HG03558 (cell line): ENCODE measurements around the gene MAK.
"Not testable (repeated sequence)": the region's sequence is repeated elsewhere in the genome, so short reads cannot be mapped to it uniquely, and the experiment has no call there.

Experiments
- ATAC-seq: cut with Tn5 transposase; IDR thresholded peaks from one replicate; pipeline ENCODE4 v1.9.1; 2021; ENCODE audit warnings: moderate number of reproducible peaks; ENCODE audit not compliant: unreplicated experiment; ENCODE audit errors: extremely low read depth

MAK gene

DNA sequence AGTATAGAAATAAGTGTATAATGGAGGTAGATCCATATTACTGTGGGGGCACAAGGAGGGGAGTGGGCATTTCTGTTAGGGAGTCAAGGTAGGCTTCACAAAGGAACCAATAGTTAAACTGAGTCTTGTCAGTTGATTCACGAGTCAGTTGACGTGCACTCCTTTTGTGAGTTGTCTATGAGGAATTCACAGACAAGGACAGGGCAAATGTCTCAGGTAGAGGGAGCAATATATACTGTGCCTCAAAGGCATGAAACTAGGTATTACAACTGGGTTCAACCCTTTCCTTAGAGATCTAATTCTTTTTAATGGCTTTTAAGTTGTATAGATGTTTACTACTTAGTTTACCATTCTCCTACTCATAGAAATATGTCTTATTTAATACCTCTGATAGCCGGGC lies 104.5 kb downstream of the MAK start:
- no peak for ATAC-seq

DNA sequence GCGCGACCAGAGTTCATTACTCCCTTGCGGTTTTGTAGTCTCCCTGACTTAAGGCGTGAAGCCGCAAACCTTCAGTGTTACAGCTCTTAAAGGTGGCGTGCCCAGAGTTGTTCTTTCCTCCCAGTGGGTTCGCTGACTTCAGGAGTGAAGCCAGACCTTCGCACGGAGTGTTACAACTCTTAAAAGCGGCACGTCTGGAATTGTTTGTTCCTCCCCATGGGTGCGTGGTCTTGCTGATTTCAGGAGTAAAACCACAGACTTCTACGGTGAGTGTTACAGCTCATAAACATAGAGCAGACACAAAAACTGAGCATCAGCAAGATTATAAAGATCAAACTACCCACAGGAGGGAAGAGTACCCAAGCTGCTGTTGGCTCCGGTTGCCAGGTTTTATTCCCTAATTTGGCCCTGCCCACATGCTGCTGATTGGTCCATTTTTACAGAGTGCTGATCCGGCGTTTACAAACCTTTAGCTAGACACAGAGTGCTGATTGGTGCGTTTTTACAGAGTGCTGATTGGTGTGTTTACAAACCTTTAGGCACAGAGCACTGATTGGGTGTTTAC lies 105.1 kb downstream of the MAK start:
- ATAC-seq: no peak

DNA sequence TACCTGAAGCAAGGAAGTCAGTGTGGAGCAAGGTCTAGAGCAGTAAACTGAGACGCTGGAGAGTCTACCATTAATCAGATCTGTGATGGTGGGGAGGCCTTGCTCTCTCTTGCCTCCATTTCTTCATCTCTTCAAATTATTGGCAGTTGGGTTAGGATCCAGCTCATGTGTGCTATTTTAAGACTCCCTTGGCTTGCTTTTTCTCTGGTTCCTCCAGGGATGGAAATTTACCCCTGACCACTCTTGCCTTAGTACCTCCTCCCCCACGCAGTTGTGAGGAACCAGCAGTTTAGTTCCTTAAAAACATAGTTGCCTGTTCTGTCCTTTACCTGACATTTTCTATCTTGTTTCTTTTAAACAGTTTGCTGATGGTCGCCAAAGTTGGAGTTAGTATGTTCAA lies 108.1 kb downstream of the MAK start:
- no peak for ATAC-seq

DNA sequence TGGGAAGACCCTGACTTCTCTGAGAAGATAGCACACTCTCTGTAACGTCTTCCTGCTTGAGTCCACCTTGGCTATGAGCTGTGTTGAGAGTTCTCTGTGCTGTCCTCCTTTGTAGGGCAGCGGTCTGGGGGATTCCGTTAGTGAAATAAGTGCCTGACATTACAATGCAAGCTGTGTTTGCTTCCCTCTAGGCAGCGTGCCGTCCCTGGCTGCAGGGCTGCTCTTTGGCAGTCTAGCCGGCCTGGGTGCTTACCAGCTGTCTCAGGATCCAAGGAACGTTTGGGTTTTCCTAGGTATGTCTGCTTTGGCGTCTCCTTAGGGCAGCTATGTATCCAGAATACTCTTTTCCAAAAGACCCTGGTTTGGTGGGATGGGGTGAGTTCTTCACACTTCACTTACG lies 112.6 kb downstream of the MAK start:
- ATAC-seq: no peak

GRCh38 chr6:10725044-10725443 lies 113.3 kb downstream of the MAK start:
- no peak for ATAC-seq

GRCh38 chr6:10723567-10723881 lies 114.8 kb downstream of the MAK start:
- ATAC-seq: no peak

- peak; percentile 93 for ATAC-seq
These were observed 115.3 kb downstream of the MAK start, which contains the start of gene TMEM14C for GRCh38 chr6:10722820-10723566. TSS of gene TMEM14C (plus strand) at chr6:10723070. CDS start at chr6:10724614, 1,544 bp downstream.

GRCh38 chr6:10722570-10722819 lies 115.8 kb downstream of the MAK start:
- no peak for ATAC-seq

DNA sequence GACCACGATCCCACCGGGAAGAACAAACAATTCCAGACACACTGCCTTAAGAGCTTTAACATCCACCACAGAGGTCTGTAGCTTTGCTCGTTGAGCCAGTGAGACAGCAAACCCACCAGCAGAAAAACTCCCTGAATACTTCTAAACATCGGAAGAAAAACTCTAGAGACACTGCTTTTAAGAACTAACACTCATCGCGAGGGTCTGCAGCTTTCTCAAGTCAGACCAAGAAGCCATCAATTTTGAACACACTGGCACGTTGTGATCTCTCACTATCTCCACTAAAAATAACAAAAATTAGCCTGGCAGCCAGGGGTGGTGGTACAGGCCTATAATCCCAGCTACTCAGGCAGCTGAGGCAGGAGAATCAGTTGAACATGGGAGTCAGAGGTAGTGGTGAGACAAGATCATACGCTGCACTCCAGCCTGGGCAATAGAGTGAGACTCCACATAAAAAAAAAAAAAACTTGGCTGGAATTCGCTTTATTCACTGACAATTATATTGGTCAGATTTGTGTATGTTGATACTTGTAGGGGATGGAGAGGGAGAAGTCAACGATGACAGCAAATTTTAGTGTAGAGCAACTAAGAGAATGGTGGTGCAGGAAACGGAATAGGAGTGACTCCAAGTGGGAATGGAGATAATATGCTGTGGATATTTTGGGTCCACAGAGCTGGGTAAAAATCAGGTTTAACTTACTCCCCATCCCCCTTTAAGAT lies 116.3 kb downstream of the MAK start:
- no peak for ATAC-seq

- not testable (repeated sequence) for ATAC-seq
These were observed 117.1 kb downstream of the MAK start for GRCh38 chr6:10720960-10721849.

- no peak for ATAC-seq
These were observed 117.9 kb downstream of the MAK start for GRCh38 chr6:10720265-10720959.

DNA sequence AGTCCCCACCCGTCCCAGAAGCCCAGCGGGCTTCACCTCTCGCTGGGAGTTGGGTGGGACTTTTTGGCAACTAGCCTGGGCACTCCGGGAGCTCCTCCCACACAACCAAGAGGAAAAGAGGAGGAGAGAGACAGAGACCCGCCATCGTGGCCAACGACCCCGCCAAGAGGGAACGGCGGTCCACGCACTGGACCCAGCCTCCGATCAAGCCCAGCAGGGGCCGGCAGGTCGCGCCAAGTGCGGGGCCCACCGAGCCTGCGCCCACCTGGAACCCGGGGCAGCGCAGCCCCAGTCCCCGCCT lies 118.4 kb downstream of the MAK start:
- no peak for ATAC-seq

- ATAC-seq: no peak
These were observed 118.9 kb downstream of the MAK start for GRCh38 chr6:10719296-10719963.

DNA sequence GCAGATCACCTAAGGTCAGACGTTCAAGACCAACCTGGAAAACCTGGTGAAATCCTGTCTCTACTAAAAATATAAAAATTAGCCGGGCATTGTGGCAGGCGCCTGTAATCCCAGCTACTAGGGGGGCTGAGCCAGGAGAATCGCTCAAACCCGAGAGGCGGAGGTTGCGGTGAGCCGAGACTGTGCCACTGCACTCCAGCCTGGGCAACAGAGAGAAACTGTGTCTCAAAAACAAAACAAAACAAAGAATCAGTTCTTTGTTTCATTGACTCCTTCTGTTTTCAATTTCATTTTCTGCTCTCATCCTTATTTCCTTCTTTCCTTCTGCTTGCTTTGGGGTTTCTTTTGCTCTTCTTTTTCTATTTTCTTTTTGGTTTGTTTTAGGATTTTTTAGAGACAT lies 124.4 kb downstream of the MAK start:
- no peak for ATAC-seq
